Measurements from ENCODE around the gene ZNF823.
A peak's percentile ranks its signal among the peaks of the same experiment; 100 is the strongest.
"Not testable (repeated sequence)": the region's sequence is repeated elsewhere in the genome, so short reads cannot be mapped to it uniquely, and the experiment has no call there.

The ZNF823 gene

GRCh38 chr19:11738746-11739620 is at the start of gene ZNF823:
ZNF823 (minus strand) TSS chr19:11738946; CDS start chr19:11738819, 127 bp downstream.
- peak; percentile 95 for DNase-seq (ENCODE audit: low read depth, low spot score)

- no peak for DNase-seq (ENCODE audit: low read depth, low spot score)
Measured at GRCh38 chr19:11787536-11787935, 48.8 kb upstream of the ZNF823 start.

GRCh38 chr19:11784356-11784755 is 45.6 kb upstream of the ZNF823 start:
- DNase-seq (ENCODE audit: low read depth, low spot score): no peak

GRCh38 chr19:11783767-11784166 is 45.0 kb upstream of the ZNF823 start:
- no peak for DNase-seq (ENCODE audit: low read depth, low spot score)

GRCh38 chr19:11781295-11782057 is 42.7 kb upstream of the ZNF823 start:
- no peak for DNase-seq (ENCODE audit: low read depth, low spot score)

GRCh38 chr19:11780431-11781020 is 41.8 kb upstream of the ZNF823 start:
- no peak for DNase-seq (ENCODE audit: low read depth, low spot score)

- not testable (repeated sequence) for DNase-seq (ENCODE audit: low read depth, low spot score)
Measured at GRCh38 chr19:11776669-11777068, 37.9 kb upstream of the ZNF823 start.

GRCh38 chr19:11771520-11771919 is 32.8 kb upstream of the ZNF823 start:
- DNase-seq (ENCODE audit: low read depth, low spot score): not testable (repeated sequence)

GRCh38 chr19:11769995-11770394 is 31.2 kb upstream of the ZNF823 start:
- no peak for DNase-seq (ENCODE audit: low read depth, low spot score)

- DNase-seq (ENCODE audit: low read depth, low spot score): no peak
Measured at GRCh38 chr19:11767633-11768133, 28.9 kb upstream of the ZNF823 start.

- DNase-seq (ENCODE audit: low read depth, low spot score): peak; percentile 81
Measured at GRCh38 chr19:11766597-11767591, 28.1 kb upstream of the ZNF823 start, which contains the start of gene ZNF441. ZNF441 (plus strand) TSS chr19:11767000; CDS start chr19:11767194, 194 bp downstream.

GRCh38 chr19:11763611-11764010 is 24.9 kb upstream of the ZNF823 start:
- no peak for DNase-seq (ENCODE audit: low read depth, low spot score)

- no peak for DNase-seq (ENCODE audit: low read depth, low spot score)
Measured at GRCh38 chr19:11763117-11763516, 24.4 kb upstream of the ZNF823 start.

GRCh38 chr19:11759805-11760204 is 21.1 kb upstream of the ZNF823 start:
- DNase-seq (ENCODE audit: low read depth, low spot score): no peak

- no peak for DNase-seq (ENCODE audit: low read depth, low spot score)
Measured at GRCh38 chr19:11756965-11757364, 18.2 kb upstream of the ZNF823 start.

- no peak for DNase-seq (ENCODE audit: low read depth, low spot score)
Measured at GRCh38 chr19:11754663-11755062, 15.9 kb upstream of the ZNF823 start.

- DNase-seq (ENCODE audit: low read depth, low spot score): no peak
Measured at GRCh38 chr19:11752244-11752736, 13.5 kb upstream of the ZNF823 start.

- DNase-seq (ENCODE audit: low read depth, low spot score): no peak
Measured at GRCh38 chr19:11749751-11750150, 11.0 kb upstream of the ZNF823 start.

GRCh38 chr19:11747277-11747676 is 8.5 kb upstream of the ZNF823 start:
- DNase-seq (ENCODE audit: low read depth, low spot score): no peak

- DNase-seq (ENCODE audit: low read depth, low spot score): no peak
Measured at GRCh38 chr19:11745869-11746268, 7.1 kb upstream of the ZNF823 start.

All from activated CD4-positive, CD25-positive, alpha-beta regulatory T cell treated with anti-CD3 and anti-CD28 coated beads, Interleukin-2, amount 50 U/mL, for 16 hours (primary cell).